GM23338 (cell line): ENCODE measurements around the gene SUGCT. TPM values are rescaled to one million over a fixed set of nuclear protein-coding genes. Genes with fewer than 3 reads are reported as not detected.

Experiments used
- ATAC-seq: fragments of 200-7000 bp; cut with Tn5 transposase; 3 replicates; pipeline ENCODE4 v1.9.1; 2020
- DNase-seq: peaks from one replicate; pipeline ENCODE4 v3.0.0-alpha.2; 2015; ENCODE audit warnings: low spot score
- H2AFZ ChIP-seq: fragments of 200-600 bp; sonication (generic); 2 replicates; pipeline ENCODE4 v1.8.0; 2016; ENCODE audit warnings: antibody characterized with exemption, mild to moderate bottlenecking, moderate library complexity
- H3F3A ChIP-seq: fragments of 200-600 bp; sonication (generic); replicated peaks from 2 replicates; pipeline ENCODE4 v1.8.0; 2017; ENCODE audit warnings: antibody characterized with exemption, mixed run types, low read depth
- H3K27ac ChIP-seq: fragments of 200-600 bp; sonication (generic); 2 replicates; pipeline ENCODE4 v1.6.1; 2016; ENCODE audit warnings: low read depth
- H3K27me3 ChIP-seq: fragments of 200-600 bp; sonication (generic); 2 replicates; pipeline ENCODE4 v1.8.0; 2016; ENCODE audit warnings: mild to moderate bottlenecking, mixed run types, moderate library complexity; ENCODE audit not compliant: insufficient read depth
- H3K36me3 ChIP-seq: fragments of 200-600 bp; sonication (generic); 2 replicates; pipeline ENCODE4 v1.8.0; 2016; ENCODE audit warnings: mild to moderate bottlenecking; ENCODE audit not compliant: insufficient read depth
- H3K4me1 ChIP-seq: fragments of 200-600 bp; sonication (generic); 2 replicates; pipeline ENCODE4 v1.8.0; 2016; ENCODE audit warnings: mild to moderate bottlenecking, moderate library complexity; ENCODE audit not compliant: insufficient read depth
- H3K4me2 ChIP-seq: fragments of 200-600 bp; sonication (generic); 2 replicates; pipeline ENCODE4 v1.7.1; 2017; ENCODE audit warnings: mixed run types
- H3K4me3 ChIP-seq: fragments of 200-600 bp; sonication (generic); 2 replicates; pipeline ENCODE4 v1.6.1; 2016; ENCODE audit warnings: mixed run types
- H3K79me2 ChIP-seq: fragments of 200-600 bp; sonication (generic); replicated peaks from 2 replicates; pipeline ENCODE4 v1.8.0; 2017; ENCODE audit warnings: mild to moderate bottlenecking; ENCODE audit not compliant: insufficient read depth
- H3K9me2 ChIP-seq: fragments of 200-600 bp; sonication (generic); 2 replicates; pipeline ENCODE4 v1.8.0; 2017; ENCODE audit not compliant: insufficient read depth
- H4K20me1 ChIP-seq: fragments of 200-600 bp; sonication (generic); replicated peaks from 2 replicates; pipeline ENCODE4 v1.8.0; 2017; ENCODE audit warnings: mild to moderate bottlenecking; ENCODE audit not compliant: insufficient read depth
- H3K27ac Mint-ChIP-seq: 2 replicates; pipeline ENCODE4 v1.8.0; 2020; ENCODE audit warnings: inconsistent platforms, mild to moderate bottlenecking, moderate library complexity, mixed read lengths
- H3K27me3 Mint-ChIP-seq: 3 replicates; pipeline ENCODE4 v1.8.0; 2022; ENCODE audit warnings: low read depth, mild to moderate bottlenecking, moderate library complexity, mixed read lengths, inconsistent platforms; ENCODE audit not compliant: insufficient read depth, poor library complexity
- H3K36me3 Mint-ChIP-seq: 3 replicates; pipeline ENCODE4 v1.8.0; 2021; ENCODE audit warnings: low read depth, mild to moderate bottlenecking, inconsistent platforms, moderate library complexity, mixed read lengths
- H3K4me1 Mint-ChIP-seq: 3 replicates; pipeline ENCODE4 v1.8.0; 2020; ENCODE audit warnings: mild to moderate bottlenecking, inconsistent platforms, mixed read lengths
- H3K4me3 Mint-ChIP-seq: 3 replicates; pipeline ENCODE4 v1.8.0; 2021; ENCODE audit warnings: moderate library complexity, mild to moderate bottlenecking, inconsistent platforms, mixed read lengths
- H3K9me3 Mint-ChIP-seq: 3 replicates; pipeline ENCODE4 v1.8.0; 2020; ENCODE audit warnings: moderate library complexity, mild to moderate bottlenecking, inconsistent platforms, mixed read lengths
- CREB1 ChIP-seq: fragments of 250-450 bp; sonication (Bioruptor Pico); IDR thresholded peaks from 2 replicates; pipeline ENCODE4 v1.5.0; 2020; ENCODE audit warnings: low read depth, mild to moderate bottlenecking, moderate library complexity
- EZH2 ChIP-seq: fragments of 200-600 bp; sonication (generic); IDR thresholded peaks from one replicate; pipeline ENCODE4 v1.8.0; 2017; ENCODE audit warnings: antibody characterized with exemption, mild to moderate bottlenecking, low read depth; ENCODE audit not compliant: unreplicated experiment
- EZH2phosphoT487 ChIP-seq: fragments of 200-600 bp; sonication (generic); IDR thresholded peaks from one replicate; pipeline ENCODE4 v1.8.1; 2018; ENCODE audit warnings: antibody characterized with exemption; ENCODE audit not compliant: unreplicated experiment
- JUNB ChIP-seq: IDR thresholded peaks from one replicate; pipeline ENCODE4 v1.6.1; 2016; ENCODE audit warnings: antibody characterized with exemption; ENCODE audit not compliant: unreplicated experiment
- NANOG ChIP-seq: IDR thresholded peaks from 2 replicates; pipeline ENCODE4 v1.6.1; 2016; ENCODE audit warnings: antibody characterized with exemption, borderline replicate concordance
- POLR2AphosphoS5 ChIP-seq: IDR thresholded peaks from 2 replicates; pipeline ENCODE4 v1.6.1; 2016; ENCODE audit warnings: antibody characterized with exemption, low read depth
- STAT1 ChIP-seq: IDR thresholded peaks from one replicate; pipeline ENCODE4 v1.6.1; 2016; ENCODE audit warnings: antibody characterized with exemption; ENCODE audit not compliant: unreplicated experiment
- ZNF114 ChIP-seq: fragments of 250-450 bp; sonication (Bioruptor Pico); IDR thresholded peaks from 2 replicates; pipeline ENCODE4 v1.5.0; 2020; ENCODE audit warnings: mild to moderate bottlenecking, moderate library complexity
- ZNF331 ChIP-seq: fragments of 250-450 bp; sonication (Bioruptor Pico); IDR thresholded peaks from 2 replicates; pipeline ENCODE4 v1.5.0; 2020; ENCODE audit warnings: low read depth, mild to moderate bottlenecking, moderate library complexity
- polyA plus RNA-seq: library from polyadenylated mRNA; unstranded; fragments of >200 nt; fragmentation: Nextera tagmentation; extraction: Ambion mirVana; gene quantifications from 2 replicates; pipeline ENCODE4 v1.2.1, GENCODE V29; 2016
- total RNA-seq: library from RNA; depleted of rRNA; stranded (reverse); fragments of >200 nt; shearing (Covaris generic); gene quantifications from 2 replicates; pipeline ENCODE4 v1.2.3, GENCODE V29; 2014
- TF ChIP-seq, protein P1 (sequence below), 2 experiments: fragments of 200-600 bp in 1 of 2; sonication (generic) in 1 of 2; conservative IDR thresholded peaks; 2 replicates each; pipeline versions ENCODE4 v1.5.1 to v1.6.1; 2016 to 2017; ENCODE audit warnings: antibody characterized with exemption in 2 of 2, low read depth in 2 of 2, mild to moderate bottlenecking in 2 of 2, moderate library complexity in 1 of 2
- TF ChIP-seq, protein P2 (sequence below): fragments of 250-450 bp; sonication (Bioruptor Pico); IDR thresholded peaks from 2 replicates; pipeline ENCODE4 v1.5.0; 2020; ENCODE audit warnings: mild to moderate bottlenecking, moderate library complexity
- TF ChIP-seq, protein P3 (sequence below): IDR thresholded peaks from one replicate; pipeline ENCODE4 v1.6.1; 2018; ENCODE audit warnings: antibody characterized with exemption; ENCODE audit not compliant: unreplicated experiment
- TF ChIP-seq, protein P4 (sequence below): IDR thresholded peaks from 2 replicates; pipeline ENCODE4 v1.6.1; 2016; ENCODE audit warnings: antibody characterized with exemption

The SUGCT gene
- total and polyA plus RNA-seq, 2 experiments from 2014 or later, result 4.2 to 5.6 TPM

DNA sequence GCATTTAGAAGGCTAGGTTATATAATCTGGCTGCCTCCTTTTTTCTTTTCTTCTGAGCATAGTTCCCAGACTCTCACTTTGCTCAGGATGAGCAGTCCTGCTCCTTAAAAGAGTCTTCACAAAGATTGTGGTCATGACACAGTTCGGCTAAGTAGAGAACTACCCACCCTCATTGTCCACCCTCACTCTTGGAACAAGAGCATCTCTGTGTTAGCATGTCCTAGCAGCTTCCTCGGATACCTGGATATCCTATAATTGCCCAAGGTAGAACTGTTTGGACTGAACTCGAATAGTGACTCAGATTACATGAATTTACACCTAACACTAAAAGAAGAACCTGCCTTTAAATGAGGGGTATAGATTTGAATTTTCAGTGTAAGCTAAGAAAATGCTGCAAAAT is 572.0 kb downstream of the SUGCT start:
- Mint-ChIP-seq H3K4me1 (peaks cover 7% of the 10 kb centered on the region), H3K36me3 (no peaks in the 10 kb centered on the region), H3K27ac (no peak overlapping the region), H3K27me3 (no peaks in the 10 kb centered on the region), H3K9me3 (no peaks in the 10 kb centered on the region), H3K4me3 (no peak overlapping the region)
- Histone ChIP-seq H3K27me3 (no peaks in the 10 kb centered on the region), H3K36me3 (no peaks in the 10 kb centered on the region), H4K20me1 (no peaks in the 10 kb centered on the region), H2AFZ (no peak overlapping the region), H3F3A (no peaks in the 10 kb centered on the region), H3K4me2 (no peak overlapping the region), H3K9me2 (peaks cover 13% of the 10 kb centered on the region), H3K79me2 (no peaks in the 10 kb centered on the region), H3K4me1 (no peaks in the 10 kb centered on the region), H3K27ac (no peak overlapping the region), H3K4me3 (no peak overlapping the region)
- DNase-seq (no peak), ATAC-seq (no peak)
- TF ChIP-seq POLR2AphosphoS5, result no peak
- TF ChIP-seq, protein P1, sequence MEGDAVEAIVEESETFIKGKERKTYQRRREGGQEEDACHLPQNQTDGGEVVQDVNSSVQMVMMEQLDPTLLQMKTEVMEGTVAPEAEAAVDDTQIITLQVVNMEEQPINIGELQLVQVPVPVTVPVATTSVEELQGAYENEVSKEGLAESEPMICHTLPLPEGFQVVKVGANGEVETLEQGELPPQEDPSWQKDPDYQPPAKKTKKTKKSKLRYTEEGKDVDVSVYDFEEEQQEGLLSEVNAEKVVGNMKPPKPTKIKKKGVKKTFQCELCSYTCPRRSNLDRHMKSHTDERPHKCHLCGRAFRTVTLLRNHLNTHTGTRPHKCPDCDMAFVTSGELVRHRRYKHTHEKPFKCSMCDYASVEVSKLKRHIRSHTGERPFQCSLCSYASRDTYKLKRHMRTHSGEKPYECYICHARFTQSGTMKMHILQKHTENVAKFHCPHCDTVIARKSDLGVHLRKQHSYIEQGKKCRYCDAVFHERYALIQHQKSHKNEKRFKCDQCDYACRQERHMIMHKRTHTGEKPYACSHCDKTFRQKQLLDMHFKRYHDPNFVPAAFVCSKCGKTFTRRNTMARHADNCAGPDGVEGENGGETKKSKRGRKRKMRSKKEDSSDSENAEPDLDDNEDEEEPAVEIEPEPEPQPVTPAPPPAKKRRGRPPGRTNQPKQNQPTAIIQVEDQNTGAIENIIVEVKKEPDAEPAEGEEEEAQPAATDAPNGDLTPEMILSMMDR (conservative IDR thresholded peaks at IDR 0.05; ENCODE audit: low read depth in 2 of 2), result no peak
- TF ChIP-seq EZH2phosphoT487, result no peak
- TF ChIP-seq, protein P2, sequence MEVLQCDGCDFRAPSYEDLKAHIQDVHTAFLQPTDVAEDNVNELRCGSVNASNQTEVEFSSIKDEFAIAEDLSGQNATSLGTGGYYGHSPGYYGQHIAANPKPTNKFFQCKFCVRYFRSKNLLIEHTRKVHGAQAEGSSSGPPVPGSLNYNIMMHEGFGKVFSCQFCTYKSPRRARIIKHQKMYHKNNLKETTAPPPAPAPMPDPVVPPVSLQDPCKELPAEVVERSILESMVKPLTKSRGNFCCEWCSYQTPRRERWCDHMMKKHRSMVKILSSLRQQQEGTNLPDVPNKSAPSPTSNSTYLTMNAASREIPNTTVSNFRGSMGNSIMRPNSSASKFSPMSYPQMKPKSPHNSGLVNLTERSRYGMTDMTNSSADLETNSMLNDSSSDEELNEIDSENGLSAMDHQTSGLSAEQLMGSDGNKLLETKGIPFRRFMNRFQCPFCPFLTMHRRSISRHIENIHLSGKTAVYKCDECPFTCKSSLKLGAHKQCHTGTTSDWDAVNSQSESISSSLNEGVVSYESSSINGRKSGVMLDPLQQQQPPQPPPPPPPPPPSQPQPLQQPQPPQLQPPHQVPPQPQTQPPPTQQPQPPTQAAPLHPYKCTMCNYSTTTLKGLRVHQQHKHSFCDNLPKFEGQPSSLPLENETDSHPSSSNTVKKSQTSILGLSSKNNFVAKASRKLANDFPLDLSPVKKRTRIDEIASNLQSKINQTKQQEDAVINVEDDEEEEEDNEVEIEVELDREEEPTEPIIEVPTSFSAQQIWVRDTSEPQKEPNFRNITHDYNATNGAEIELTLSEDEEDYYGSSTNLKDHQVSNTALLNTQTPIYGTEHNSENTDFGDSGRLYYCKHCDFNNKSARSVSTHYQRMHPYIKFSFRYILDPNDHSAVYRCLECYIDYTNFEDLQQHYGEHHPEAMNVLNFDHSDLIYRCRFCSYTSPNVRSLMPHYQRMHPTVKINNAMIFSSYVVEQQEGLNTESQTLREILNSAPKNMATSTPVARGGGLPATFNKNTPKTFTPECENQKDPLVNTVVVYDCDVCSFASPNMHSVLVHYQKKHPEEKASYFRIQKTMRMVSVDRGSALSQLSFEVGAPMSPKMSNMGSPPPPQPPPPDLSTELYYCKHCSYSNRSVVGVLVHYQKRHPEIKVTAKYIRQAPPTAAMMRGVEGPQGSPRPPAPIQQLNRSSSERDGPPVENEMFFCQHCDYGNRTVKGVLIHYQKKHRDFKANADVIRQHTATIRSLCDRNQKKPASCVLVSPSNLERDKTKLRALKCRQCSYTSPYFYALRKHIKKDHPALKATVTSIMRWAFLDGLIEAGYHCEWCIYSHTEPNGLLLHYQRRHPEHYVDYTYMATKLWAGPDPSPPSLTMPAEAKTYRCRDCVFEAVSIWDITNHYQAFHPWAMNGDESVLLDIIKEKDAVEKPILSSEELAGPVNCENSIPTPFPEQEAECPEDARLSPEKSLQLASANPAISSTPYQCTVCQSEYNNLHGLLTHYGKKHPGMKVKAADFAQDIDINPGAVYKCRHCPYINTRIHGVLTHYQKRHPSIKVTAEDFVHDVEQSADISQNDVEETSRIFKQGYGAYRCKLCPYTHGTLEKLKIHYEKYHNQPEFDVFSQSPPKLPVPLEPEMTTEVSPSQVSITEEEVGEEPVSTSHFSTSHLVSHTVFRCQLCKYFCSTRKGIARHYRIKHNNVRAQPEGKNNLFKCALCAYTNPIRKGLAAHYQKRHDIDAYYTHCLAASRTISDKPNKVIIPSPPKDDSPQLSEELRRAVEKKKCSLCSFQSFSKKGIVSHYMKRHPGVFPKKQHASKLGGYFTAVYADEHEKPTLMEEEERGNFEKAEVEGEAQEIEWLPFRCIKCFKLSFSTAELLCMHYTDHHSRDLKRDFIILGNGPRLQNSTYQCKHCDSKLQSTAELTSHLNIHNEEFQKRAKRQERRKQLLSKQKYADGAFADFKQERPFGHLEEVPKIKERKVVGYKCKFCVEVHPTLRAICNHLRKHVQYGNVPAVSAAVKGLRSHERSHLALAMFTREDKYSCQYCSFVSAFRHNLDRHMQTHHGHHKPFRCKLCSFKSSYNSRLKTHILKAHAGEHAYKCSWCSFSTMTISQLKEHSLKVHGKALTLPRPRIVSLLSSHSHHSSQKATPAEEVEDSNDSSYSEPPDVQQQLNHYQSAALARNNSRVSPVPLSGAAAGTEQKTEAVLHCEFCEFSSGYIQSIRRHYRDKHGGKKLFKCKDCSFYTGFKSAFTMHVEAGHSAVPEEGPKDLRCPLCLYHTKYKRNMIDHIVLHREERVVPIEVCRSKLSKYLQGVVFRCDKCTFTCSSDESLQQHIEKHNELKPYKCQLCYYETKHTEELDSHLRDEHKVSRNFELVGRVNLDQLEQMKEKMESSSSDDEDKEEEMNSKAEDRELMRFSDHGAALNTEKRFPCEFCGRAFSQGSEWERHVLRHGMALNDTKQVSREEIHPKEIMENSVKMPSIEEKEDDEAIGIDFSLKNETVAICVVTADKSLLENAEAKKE (CRISPR knock-in tag), result no peak
- TF ChIP-seq, protein P3, sequence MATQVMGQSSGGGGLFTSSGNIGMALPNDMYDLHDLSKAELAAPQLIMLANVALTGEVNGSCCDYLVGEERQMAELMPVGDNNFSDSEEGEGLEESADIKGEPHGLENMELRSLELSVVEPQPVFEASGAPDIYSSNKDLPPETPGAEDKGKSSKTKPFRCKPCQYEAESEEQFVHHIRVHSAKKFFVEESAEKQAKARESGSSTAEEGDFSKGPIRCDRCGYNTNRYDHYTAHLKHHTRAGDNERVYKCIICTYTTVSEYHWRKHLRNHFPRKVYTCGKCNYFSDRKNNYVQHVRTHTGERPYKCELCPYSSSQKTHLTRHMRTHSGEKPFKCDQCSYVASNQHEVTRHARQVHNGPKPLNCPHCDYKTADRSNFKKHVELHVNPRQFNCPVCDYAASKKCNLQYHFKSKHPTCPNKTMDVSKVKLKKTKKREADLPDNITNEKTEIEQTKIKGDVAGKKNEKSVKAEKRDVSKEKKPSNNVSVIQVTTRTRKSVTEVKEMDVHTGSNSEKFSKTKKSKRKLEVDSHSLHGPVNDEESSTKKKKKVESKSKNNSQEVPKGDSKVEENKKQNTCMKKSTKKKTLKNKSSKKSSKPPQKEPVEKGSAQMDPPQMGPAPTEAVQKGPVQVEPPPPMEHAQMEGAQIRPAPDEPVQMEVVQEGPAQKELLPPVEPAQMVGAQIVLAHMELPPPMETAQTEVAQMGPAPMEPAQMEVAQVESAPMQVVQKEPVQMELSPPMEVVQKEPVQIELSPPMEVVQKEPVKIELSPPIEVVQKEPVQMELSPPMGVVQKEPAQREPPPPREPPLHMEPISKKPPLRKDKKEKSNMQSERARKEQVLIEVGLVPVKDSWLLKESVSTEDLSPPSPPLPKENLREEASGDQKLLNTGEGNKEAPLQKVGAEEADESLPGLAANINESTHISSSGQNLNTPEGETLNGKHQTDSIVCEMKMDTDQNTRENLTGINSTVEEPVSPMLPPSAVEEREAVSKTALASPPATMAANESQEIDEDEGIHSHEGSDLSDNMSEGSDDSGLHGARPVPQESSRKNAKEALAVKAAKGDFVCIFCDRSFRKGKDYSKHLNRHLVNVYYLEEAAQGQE, result no peak
- TF ChIP-seq STAT1, result no peak
- TF ChIP-seq, protein P4, sequence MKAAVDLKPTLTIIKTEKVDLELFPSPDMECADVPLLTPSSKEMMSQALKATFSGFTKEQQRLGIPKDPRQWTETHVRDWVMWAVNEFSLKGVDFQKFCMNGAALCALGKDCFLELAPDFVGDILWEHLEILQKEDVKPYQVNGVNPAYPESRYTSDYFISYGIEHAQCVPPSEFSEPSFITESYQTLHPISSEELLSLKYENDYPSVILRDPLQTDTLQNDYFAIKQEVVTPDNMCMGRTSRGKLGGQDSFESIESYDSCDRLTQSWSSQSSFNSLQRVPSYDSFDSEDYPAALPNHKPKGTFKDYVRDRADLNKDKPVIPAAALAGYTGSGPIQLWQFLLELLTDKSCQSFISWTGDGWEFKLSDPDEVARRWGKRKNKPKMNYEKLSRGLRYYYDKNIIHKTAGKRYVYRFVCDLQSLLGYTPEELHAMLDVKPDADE, result no peak
- TF ChIP-seq JUNB, result no peak
- no peak for TF ChIP-seq NANOG
- TF ChIP-seq ZNF114 (CRISPR knock-in tag), result no peak
- TF ChIP-seq EZH2, result no peak
- TF ChIP-seq ZNF331 (CRISPR knock-in tag), result no peak
- no peak for TF ChIP-seq CREB1
